HG03378 (cell line): ENCODE measurements around the gene TBC1D10A.

Experiments
- ATAC-seq: cut with Tn5 transposase; IDR thresholded peaks from one replicate; pipeline ENCODE4 v1.9.1; 2021; ENCODE audit warnings: mild to moderate bottlenecking, moderate library complexity; ENCODE audit not compliant: unreplicated experiment

TBC1D10A gene

GRCh38 chr22:30286813-30287647 lies 39.7 kb downstream of the TBC1D10A start:
- ATAC-seq, result no peak

DNA sequence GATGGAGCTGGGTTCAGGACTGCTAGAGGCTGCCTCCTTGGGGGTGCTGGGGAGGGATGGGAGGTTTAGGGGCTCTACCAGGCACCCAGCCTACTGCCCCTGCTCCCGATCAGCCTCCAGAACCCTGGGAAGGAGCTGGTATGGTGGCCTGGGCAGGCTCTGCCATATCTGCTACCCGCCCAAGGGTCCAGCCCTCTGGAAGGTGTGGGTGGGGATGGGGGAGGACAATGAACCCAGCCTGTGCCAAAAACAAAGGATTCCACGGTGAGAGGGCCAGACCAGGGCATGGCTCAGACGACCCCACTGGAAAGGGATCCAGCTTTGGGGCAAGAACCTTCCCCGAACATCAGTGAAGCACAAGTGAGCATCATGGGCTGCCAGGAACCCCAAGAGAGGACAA lies 40.4 kb downstream of the TBC1D10A start:
- ATAC-seq, result no peak

GRCh38 chr22:30285846-30286200 lies 40.9 kb downstream of the TBC1D10A start:
- ATAC-seq, result no peak

- ATAC-seq, result no peak
Observed at GRCh38 chr22:30285176-30285845, 41.4 kb downstream of the TBC1D10A start.

- no peak for ATAC-seq
Observed at GRCh38 chr22:30284666-30285065, 42.1 kb downstream of the TBC1D10A start.

DNA sequence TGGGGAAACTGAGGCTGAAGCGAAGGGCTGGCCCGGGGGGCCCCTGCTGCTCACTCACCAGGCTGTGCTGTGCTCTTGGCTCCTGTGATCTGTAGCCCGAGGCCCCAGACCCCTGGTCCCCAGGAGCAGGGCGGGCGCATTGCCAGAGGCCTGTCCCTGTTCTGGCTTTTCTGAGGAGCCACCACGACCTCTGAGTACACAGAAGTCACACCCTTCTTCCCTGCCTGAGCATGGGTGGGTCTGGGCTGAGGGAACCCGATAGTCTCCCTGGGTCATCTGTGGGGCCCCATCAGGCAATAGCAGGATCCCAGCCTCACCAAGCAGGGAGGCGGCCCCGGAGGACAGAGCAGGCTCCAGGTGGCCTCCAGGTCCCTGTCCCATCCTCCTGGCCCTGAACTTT lies 42.6 kb downstream of the TBC1D10A start:
- ATAC-seq, result no peak

DNA sequence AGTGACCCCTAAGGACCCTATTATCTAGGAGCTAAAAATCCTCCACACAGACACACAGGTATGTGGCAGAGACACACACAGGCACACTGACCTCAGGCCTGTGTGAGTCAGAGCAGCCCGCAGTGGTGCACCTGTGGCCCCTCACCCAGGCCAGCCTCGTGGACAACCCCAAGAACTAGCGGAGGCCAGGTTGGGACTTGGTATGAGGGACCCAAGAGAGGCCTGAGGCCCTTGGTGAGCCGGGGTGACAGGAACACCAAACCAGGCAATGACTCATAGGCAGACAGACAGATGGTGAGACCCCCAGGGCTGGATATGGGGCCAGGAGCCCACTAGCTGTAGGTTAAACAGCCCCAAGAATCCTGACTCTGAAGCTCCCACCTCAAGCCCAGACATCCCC lies 43.4 kb downstream of the TBC1D10A start:
- ATAC-seq, result no peak

DNA sequence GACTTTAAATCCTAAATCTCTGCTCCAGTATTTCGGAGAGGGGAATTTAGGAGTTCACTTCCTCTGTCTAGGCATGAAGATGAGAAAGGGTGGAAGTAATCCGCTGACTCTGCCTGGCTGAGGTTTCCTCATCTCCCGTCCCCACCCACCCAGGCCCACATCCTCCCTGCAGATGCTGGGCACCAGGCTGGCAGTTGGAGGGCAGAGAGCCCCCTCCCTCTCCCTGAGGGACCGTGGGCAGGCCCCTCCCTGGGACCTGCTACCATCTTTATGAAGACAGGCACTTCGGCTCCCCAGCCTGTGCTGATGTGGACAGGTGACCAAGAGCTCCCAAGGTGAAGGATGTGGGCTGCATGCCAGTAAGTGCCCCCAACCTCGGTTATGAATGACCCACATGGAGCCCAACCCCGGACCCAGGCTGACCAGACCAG lies 44.1 kb downstream of the TBC1D10A start:
- no peak for ATAC-seq

DNA sequence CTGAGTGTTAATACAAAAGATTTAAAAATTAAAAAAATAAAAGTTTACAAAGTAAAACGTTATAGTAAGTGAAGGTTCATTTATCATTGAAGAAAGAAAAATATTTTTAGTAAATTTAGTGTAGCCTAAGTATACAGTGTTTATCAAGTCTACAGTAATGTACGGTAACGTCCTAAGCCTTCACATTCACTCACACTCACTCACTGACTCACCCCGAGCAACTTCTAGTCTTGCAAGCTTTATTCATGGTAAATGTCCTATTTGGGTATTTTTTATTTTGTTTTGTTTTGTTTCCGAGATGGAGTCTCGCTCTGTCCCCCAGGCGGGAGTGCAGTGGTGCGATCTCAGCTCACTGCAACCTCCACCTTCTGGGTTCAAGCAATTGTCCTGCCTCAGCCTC lies 46.2 kb downstream of the TBC1D10A start:
- ATAC-seq, result no peak

DNA sequence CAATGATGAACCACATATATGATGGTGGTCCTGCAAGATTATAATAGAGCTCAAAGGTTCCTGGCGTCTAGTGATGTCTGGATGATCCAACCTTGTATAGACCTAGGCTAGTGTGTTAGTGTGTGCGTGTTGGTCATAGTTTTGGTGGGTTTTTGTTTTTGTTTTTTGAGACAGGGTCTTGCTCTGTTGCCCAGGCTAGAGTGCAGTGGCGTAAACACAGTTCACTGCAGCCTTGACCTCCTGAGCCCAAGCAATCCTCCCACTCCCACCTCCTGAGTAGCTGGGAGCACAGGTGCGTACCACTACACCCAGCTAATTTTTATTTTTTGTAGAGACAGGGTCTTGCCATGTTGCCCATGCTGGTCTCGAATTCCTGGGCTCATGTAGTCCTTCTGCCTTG lies 46.8 kb downstream of the TBC1D10A start:
- no peak for ATAC-seq

GRCh38 chr22:30279046-30279788 lies 47.5 kb downstream of the TBC1D10A start:
- no peak for ATAC-seq

GRCh38 chr22:30277547-30278344 lies 49.0 kb downstream of the TBC1D10A start:
- ATAC-seq, result no peak

DNA sequence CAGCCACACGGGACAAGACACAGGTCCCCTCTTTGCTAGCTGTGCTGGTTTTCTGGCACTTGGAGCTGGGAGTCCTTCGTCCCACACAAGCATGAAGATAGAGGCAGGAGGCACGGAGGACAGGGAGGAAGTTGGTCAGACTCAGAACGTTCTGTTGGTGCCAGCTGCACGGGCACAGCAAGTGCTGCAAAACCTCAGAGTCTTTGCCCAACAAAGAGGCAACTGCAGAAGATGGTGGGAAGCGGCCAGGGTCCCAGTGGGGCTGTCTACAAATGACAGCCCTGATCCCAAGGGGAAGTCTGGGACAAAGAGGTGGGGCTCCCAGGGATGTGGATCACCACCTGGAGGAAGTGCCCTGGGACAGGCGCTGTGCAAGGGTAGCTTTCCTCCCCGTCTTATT lies 50.7 kb downstream of the TBC1D10A start:
- ATAC-seq, result no peak

DNA sequence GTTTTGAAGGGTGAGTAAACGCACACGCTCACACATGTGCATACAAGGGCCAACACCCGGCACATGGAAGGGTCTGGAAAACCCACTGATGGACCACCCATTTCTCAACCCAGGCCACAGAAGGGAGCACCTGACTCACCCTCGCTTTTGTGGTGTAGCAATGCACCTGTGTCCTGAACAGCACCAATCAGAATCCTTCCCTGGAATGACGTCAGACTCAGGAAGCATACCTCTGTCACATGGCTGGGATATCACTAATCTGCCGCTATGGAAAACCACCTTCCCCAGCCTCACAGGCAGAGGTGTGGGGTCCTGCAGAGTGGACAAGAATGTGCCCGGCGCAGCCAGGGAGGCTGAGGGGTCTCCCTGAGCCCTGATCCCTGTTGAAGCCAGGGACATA lies 51.1 kb downstream of the TBC1D10A start:
- ATAC-seq, result no peak

DNA sequence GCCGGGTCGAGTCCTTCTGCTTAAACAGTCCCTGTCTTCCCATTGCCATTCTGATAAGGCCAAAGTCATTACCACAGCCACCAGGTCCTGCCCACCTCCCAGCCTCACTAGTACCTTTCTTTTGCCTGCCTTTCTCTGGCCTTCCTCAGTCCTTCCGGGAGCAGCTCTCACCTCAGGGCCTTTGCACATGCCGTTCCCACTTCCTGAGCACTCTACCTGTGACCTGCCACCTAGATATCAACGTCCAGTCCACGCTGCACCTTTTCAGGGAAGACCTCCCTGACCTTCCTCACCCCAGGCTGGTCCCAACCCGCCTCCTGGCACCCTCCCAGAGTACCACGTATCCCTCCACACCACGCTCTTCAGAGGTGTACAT lies 52.3 kb downstream of the TBC1D10A start:
- no peak for ATAC-seq

- ATAC-seq, result no peak
Observed at GRCh38 chr22:30273711-30274436, 52.9 kb downstream of the TBC1D10A start.

DNA sequence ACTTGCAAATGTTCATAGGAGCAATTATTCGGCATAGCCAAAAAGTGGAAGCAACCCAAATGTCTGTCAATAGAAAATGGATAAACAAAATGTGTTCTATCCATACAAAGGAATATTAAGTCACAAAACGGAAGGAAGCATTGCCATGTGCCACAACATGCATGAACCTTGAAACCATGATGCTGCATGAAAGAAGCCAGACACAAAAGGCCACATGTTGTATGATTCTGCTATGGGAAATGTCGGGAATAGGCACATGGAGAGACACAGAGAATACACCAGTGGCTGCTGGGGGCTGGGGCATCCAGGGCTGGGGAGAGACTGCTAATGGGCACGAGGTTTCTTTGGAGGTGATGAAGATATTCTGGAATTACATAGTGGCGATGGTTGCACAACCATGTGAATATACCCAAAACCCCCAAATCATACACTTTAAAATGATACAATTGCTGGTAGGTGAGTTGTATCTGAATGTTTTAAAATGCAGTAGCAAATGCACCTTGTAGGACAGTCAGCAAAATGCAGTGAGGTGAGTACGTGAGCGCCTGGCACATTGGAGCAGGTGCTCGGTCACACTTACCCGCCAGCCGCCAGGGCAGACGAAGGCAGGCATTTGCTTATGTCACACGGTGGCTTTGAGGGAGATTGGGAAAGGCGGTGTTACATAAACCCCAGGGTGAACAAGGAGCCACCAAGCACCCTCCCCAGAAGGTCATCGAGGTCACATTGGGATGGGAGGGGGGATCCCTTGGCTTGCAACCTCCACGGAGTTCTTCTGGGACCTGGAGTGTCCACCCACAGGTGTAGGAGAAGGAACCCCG lies 53.8 kb downstream of the TBC1D10A start:
- ATAC-seq, result no peak

GRCh38 chr22:30270832-30271231 lies 55.9 kb downstream of the TBC1D10A start:
- no peak for ATAC-seq

- ATAC-seq, result no peak
Observed at GRCh38 chr22:30268331-30268730, 58.4 kb downstream of the TBC1D10A start.
